GM18520 (cell line): ENCODE data around the gene LYPLAL1.
"Not testable (repeated sequence)": the region's sequence is repeated elsewhere in the genome, so short reads cannot be mapped to it uniquely, and the experiment has no call there.

Experiments
- ATAC-seq: cut with Tn5 transposase; IDR thresholded peaks from one replicate; pipeline ENCODE4 v1.9.1; 2021; ENCODE audit not compliant: unreplicated experiment

The LYPLAL1 gene

DNA sequence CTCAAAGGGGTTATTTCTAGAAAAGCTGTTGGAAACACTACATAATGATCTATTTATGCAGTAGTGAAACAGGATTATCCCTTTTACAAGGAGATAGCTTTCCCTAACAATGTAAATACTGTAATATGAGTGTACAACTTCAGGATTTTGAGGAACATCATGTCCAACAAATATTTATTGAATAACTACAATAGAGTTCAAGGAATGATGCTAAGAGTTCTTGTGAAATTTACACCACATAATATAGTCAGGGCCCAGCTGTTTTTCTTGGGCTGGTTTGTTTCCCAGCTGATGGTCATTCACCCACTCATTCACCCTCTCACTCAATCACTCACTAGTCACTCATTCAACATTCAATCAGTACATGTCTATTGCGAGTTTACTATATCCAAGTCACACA is 12.3 kb upstream of the LYPLAL1 start:
- ATAC-seq = no peak

DNA sequence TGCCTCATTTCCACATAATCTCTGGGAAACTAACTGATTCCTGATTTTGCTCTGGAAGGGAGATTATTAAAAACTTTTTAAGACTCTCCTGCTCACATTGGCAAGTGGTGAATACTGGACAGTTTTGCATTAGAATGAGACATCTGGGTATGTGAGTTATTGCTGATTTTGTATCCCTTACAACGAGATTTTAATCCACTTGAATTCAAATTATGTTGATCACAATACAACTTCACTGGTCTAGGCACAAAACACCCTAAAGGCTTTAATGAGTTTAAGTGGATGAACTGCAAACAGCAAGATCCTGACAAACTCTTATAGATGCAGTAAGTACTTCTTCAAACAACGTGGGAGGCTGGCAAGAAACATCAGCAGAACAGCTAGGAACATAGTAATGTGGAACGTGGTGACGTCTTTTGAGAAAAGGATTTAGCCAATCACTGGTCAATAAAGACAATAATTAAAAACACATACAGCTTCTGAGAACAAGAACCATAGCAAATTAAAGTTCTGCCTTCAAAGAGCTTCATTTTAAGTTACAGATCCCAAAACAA is 10.2 kb upstream of the LYPLAL1 start:
- ATAC-seq = no peak

DNA sequence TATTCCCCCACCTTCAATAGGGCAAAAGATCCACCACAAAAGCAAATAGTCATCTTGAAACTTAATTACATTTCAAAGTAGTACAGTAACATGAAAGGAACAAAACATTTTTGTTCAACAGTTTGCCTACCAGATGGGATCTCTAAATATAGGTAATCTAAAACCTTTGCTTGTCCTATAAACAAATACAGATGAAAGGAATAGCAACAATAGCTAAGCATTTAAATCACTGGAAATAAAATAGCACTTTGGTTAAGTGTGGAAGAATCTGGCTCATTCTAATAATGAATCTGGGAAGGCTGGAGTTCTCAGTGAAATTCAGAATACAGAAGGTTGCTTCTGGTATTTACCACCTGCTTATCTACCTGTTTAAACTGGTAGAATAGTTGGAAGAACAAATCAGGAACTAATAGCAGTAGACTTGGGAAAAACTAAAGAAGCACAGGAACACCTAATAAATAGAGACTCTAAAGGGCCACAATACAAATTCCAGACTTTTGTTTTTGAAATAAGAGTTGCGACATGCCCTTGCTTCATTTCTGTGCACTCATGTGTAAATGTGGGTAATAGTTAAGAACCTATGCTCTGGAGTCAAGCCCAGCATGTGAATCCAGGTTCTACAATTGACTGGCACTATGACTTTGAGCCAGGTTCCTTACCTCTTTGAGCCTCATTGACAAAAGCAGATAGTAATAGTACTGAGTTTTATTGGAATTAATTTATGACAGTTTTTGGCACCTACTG is 2.3 kb upstream of the LYPLAL1 start:
- ATAC-seq = no peak

DNA sequence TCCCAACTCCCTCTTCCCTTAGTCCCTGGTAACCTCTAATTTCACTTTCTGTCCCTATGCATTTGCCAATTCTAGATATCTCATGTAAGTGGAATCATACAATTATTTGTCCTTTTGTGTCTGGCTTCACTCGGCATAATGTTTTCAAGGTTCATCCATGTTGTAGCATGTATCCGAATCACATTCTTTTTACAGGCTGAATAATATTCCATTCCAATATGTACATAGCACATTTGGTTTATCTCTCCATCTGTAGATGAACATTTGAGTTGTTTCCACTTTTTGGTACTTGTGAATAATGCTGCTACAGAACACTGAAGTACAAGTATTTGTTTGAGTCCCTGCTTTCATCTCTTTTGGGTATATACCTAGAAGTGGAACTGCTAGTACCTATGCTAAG is 857 bp upstream of the LYPLAL1 start:
- ATAC-seq = no peak

DNA sequence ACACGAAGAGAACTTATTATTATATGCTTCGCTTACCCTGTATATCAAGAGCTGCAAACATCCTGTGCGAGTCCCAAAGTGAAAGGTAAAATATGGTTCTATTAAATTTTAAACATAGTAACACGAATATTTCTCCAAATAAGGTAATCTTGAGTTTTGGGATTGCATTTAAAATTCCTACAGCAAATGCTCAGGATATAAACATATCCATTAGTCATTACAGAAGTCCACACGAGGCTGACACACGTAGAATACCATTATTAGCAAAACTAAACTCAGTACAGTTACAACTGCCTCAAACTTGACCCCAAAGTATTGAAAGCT is 282 bp upstream of the LYPLAL1 start:
- no peak for ATAC-seq

DNA sequence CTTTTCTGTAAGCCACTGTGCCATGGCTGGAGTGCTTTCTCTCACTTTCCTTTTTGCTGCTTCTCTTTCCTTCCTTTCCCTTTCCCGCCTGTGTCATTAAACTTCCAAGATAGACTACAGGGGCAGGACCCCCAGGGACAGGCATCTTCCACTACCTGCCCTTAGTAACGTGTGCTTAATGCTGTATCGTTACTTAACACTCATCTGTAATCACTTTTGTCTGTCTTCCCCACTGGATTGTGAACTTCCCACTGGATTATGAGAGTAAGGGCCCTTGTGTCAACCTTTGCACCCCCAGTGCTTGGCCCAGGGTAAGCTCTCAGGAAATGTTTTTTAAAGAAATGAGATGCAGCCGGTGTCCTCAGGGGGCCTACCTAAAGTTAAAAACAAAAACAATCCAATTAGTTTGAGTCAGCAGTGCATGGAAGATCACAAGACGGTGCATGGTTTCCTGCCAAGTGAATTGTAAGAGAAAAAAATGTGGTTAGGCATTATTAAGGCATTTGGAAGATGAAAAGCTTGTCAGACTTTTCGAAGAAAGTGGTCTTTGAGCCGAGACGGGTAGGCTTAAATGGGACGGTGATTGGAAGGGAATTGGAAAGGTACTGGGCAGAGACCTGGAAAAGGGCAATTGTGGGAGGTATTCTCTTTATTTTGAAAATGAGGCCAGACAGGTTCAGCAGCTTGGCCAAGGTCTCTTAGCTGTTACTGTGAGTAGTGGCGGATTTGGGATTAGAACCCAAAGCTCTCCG is 958 bp downstream of the LYPLAL1 start:
- no peak for ATAC-seq

GRCh38 chr1:219175212-219175564 is 1.5 kb downstream of the LYPLAL1 start:
- no peak for ATAC-seq

GRCh38 chr1:219176168-219176567 is 2.5 kb downstream of the LYPLAL1 start:
- ATAC-seq = no peak

DNA sequence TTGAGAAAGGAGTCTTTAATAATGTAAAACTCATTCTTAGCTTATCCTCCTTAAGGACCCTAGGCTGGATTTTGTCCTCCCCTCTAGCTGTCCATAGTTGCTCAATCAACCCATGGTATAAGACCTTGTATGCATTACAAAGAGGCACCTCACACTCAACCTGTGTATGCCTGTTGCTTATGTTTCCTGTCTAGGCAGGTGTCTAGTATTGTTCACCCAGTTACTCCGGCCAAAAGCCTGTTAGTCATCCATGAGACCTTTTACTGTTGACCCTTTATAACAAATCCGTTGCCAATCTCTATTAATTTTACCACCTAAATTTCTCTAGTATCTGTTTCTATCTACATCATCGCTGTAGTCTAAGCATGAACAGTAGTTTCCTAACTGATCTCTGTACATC is 3.7 kb downstream of the LYPLAL1 start:
- peak; percentile 18 for ATAC-seq

GRCh38 chr1:219177940-219178339 is 4.3 kb downstream of the LYPLAL1 start:
- ATAC-seq = no peak

- ATAC-seq = no peak
Observed at GRCh38 chr1:219179293-219179692, 5.6 kb downstream of the LYPLAL1 start.

- no peak for ATAC-seq
Observed at GRCh38 chr1:219184337-219184736, 10.7 kb downstream of the LYPLAL1 start.

DNA sequence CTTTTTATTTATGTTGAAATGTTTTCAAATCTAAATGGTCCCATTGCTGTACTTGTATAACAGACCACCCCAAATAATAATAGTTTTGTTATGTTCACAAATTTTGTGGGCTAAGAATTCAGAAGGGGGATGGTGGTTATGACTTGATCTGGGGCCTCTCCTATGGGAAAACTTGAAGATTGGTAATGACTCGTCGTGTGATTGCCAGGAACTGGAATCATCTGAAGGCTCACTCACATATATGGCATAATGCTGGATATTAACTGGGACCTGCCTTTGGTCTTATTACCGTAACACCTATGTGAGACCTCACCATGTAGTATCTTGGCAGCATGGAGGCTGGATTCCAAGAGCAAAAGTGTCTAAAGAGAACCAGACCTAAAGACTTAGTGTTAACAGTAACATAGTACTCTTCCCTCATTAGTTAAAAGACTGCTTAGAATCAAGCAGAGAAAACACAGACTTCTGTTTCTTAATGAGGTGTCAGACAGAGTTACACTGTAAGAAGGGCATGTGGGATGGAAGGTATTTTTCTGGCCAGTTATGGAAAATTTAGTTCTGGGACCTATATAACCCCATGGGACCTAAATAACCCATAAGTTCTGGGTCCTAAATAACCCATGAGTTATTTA is 11.9 kb downstream of the LYPLAL1 start:
- no peak for ATAC-seq

- ATAC-seq = no peak
Observed at GRCh38 chr1:219188331-219188803, 14.7 kb downstream of the LYPLAL1 start.

- peak; percentile 87 for ATAC-seq
Observed at GRCh38 chr1:219189021-219189824, 15.5 kb downstream of the LYPLAL1 start.

DNA sequence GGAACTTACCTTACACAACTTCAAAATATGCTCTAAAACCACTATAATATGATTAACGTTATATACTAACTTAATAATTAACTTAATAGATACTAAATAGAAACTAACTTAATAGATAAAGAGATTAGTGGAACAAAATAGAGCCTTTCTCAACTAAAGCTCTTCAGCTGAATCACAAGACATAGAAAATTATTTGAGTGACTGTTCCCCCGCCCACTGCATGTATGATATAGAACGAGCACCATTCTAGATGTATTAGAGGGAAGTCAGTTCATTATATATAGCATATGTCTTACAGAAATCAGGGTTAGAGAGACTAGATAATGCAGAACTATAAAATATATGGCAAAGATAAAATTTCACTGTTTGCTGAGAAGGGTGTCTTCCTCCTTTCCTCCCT is 16.3 kb downstream of the LYPLAL1 start:
- no peak for ATAC-seq

- no peak for ATAC-seq
Observed at GRCh38 chr1:219190605-219191004, 16.9 kb downstream of the LYPLAL1 start.

DNA sequence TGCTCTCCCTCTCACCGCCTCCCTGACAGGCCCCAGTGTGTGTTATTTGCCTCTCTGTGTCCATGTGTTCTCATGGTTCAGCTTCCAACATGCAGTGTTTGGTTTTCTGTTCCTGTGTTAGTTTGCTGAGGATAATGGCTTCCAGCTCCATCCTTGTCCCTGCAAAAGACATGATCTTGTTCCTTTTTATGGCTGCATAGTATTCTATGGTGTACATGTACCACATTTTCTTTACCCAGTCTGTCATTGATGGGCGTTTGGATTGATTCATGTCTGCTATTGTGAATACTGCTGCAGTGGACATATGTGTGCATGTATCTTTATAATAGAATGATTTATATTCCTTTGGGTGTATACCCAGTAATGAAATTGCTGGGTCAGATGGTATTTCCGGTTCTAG is 22.2 kb downstream of the LYPLAL1 start:
- ATAC-seq = not testable (repeated sequence)

DNA sequence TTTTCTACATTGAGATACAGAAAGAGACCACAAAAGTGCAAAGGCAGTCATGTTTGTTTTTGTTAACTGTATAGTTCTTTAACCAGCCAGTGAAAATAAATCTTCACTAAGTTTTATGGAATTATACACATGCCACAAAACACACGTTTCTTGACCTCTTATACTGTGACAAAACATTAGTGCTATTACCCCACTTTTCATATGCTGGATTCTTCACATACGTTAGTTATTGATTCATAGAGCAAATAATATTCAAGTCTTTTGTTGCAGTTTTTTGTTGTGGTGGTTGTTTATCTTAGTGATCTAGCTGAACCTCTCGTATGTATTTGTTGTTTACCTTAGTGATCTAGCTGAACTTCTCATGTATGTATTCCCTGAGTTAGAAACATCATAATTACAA is 28.0 kb downstream of the LYPLAL1 start:
- no peak for ATAC-seq

- no peak for ATAC-seq
Observed at GRCh38 chr1:219202567-219202966, 28.9 kb downstream of the LYPLAL1 start.

DNA sequence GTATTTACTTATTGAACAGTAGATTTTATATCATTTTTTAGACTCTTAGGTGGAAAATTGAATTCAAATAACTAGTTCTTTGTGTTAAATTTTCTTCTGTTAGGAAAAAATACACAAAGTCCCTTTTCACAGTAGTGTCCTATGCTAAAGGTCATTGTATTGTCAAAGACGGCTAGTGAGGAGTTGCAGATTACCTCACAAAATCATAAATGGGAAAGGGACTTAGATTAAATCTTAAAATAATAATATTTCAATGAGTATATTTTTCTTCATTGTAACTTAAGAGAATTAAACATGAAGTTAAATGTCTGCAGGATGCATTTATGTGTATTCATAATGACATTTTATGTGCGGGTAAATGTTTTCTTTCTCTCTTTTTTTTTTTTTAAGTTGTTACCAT is 32.7 kb downstream of the LYPLAL1 start:
- no peak for ATAC-seq
